ENCODE data around the gene FAM221A. TPM values are rescaled to one million over a fixed set of nuclear protein-coding genes. Genes with fewer than 3 reads are reported as not detected.
"Not testable (repeated sequence)": the region's sequence is repeated elsewhere in the genome, so short reads cannot be mapped to it uniquely, and the experiment has no call there.

The FAM221A gene
- total RNA-seq, 1 experiment from 2014 or later, result not detected

DNA sequence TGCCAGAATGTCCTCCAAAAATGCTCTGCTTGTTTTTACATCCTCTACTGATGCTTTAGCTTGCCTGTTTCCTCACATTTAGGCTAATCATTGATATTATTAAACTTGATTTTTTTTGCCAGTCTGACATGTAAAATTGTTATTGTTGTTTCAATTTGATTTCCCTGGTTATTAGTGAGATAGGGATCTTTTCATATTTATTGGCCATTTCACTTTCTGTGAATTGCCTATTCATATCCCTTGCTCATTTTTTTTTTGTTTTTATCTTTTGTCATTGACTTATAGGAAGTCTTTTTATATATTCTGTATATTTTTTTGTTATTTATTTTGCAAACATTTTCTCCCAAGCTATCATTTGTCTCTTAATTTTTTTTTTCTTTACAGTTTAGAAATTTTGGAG lies 13.2 kb downstream of the FAM221A start:
- DNase-seq (ENCODE audit: low read depth), result no peak
- in situ Hi-C loops (cut with HindIII; ENCODE audit: low pct_unique_long_range_greater_than_20kb, low sequenced_read_pairs), result no loop called here

DNA sequence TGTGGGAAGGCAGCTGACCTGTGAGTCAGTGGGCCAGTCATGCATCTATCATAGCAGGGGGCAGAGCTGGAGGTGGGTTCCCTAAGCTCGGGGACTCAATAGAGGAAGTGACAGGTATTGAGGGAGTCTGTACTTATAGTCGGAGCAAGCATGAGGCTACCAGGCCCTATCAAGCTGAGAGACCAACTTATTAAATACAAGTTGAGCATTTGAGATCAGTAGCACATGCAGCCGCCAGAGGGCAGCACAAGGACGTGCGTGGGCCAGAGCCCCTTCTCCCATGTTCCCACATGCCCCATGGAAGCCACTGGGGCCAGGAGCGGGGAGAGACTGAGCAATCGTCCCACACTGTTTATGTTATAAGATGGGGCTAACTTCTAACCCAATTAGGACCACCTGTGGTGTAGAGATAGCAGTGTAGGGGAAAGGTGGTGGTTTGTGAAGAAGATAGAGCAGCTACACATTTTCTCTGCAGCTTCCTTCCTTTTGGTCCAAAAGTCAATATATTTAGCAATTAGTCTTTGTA lies 17.0 kb downstream of the FAM221A start:
- peak; percentile 41 for DNase-seq (ENCODE audit: low read depth)
- in situ Hi-C loops (cut with HindIII; ENCODE audit: low pct_unique_long_range_greater_than_20kb, low sequenced_read_pairs), result no loop called here

GRCh38 chr7:23698822-23699221 lies 18.8 kb downstream of the FAM221A start:
- in situ Hi-C loops (cut with HindIII; ENCODE audit: low pct_unique_long_range_greater_than_20kb, low sequenced_read_pairs), result no loop called here
- DNase-seq (ENCODE audit: low read depth), result no peak

- in situ Hi-C loops (cut with HindIII; ENCODE audit: low pct_unique_long_range_greater_than_20kb, low sequenced_read_pairs), result no loop called here
- DNase-seq (ENCODE audit: low read depth), result no peak
These were observed 20.0 kb downstream of the FAM221A start for GRCh38 chr7:23700046-23700445.

- in situ Hi-C loops (cut with HindIII; ENCODE audit: low pct_unique_long_range_greater_than_20kb, low sequenced_read_pairs), result no loop called here
- no peak for DNase-seq (ENCODE audit: low read depth)
These were observed 29.2 kb downstream of the FAM221A start for GRCh38 chr7:23709081-23709750.

DNA sequence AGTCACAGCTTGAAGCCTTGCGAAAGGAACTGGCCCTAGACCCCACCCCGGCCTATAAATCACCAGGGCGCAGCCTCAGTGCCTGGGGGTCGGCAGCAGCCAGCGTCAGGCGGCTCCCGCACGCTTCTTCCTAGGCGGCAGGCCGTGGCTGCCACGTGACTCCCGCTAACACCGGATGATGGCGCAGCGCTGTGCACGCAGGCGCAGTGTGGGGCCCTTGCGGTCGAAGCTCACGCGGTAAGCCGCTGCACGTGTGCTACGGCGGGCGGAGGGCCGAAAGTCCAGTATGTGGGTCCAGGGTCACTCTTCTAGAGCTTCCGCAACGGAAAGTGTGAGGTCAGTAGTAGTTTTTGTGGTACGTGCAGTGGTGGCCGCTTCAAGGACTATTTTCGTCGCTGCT lies 30.0 kb downstream of the FAM221A start, which contains the start of gene STK31:
TSS of gene STK31 (plus strand) at position 220 of the 400 bp plus-strand sequence. CDS start at position 287, 67 bp downstream.
- in situ Hi-C loops (cut with HindIII; ENCODE audit: low pct_unique_long_range_greater_than_20kb, low sequenced_read_pairs), result no loop called here
- no peak for DNase-seq (ENCODE audit: low read depth)

GRCh38 chr7:23712368-23713284 lies 32.6 kb downstream of the FAM221A start:
- in situ Hi-C loops (cut with HindIII; ENCODE audit: low pct_unique_long_range_greater_than_20kb, low sequenced_read_pairs), result no loop called here
- DNase-seq (ENCODE audit: low read depth), result peak; percentile 53

- DNase-seq (ENCODE audit: low read depth), result peak; percentile 70
These were observed 33.5 kb downstream of the FAM221A start for GRCh38 chr7:23713285-23714149.

DNA sequence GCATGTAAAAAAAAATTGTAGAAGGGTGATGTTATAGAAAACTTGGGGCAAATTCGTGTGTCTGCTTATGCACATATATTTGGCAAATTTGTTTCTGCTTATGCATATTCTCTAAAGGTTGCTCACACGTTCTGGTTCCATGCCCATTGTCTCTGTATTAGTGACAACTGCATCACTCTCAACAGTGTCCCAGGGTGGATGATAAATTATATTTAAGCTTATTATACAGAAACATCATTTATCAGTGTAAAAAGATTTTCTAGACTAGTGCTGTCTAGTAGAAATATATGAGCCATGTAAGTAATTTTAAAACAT lies 34.1 kb downstream of the FAM221A start:
- DNase-seq (ENCODE audit: low read depth), result no peak
- in situ Hi-C loops (cut with HindIII; ENCODE audit: low pct_unique_long_range_greater_than_20kb, low sequenced_read_pairs), result no loop called here

More at GRCh38 chr7:23713285-23714149, 33.5 kb downstream of the FAM221A start:
- in situ Hi-C loops (cut with HindIII; ENCODE audit: low pct_unique_long_range_greater_than_20kb, low sequenced_read_pairs), result no loop called here

GRCh38 chr7:23714579-23714978 lies 34.6 kb downstream of the FAM221A start:
- in situ Hi-C loops (cut with HindIII; ENCODE audit: low pct_unique_long_range_greater_than_20kb, low sequenced_read_pairs), result no loop called here
- no peak for DNase-seq (ENCODE audit: low read depth)

DNA sequence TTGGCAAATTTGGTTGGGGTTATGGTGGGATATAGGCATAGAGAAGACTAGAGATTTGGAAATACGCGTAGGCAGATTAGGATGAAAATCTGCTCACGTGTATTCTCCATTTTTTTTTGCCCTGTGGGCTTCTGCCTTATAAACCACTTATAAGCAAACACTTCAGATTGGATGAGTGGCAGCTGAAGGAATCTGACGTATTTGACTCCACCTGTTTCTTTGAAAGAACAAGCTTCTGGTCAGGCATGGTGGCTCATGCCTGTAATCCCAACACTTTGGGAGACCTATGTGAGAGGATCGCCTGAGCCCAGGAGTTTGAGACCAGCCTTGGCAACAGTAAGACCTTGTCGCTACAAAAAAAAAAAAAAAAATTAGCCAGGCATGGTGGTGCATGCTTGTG lies 35.1 kb downstream of the FAM221A start:
- no peak for DNase-seq (ENCODE audit: low read depth)
- in situ Hi-C loops (cut with HindIII; ENCODE audit: low pct_unique_long_range_greater_than_20kb, low sequenced_read_pairs), result no loop called here

GRCh38 chr7:23717788-23718187 lies 37.8 kb downstream of the FAM221A start:
- in situ Hi-C loops (cut with HindIII; ENCODE audit: low pct_unique_long_range_greater_than_20kb, low sequenced_read_pairs), result no loop called here
- no peak for DNase-seq (ENCODE audit: low read depth)

DNA sequence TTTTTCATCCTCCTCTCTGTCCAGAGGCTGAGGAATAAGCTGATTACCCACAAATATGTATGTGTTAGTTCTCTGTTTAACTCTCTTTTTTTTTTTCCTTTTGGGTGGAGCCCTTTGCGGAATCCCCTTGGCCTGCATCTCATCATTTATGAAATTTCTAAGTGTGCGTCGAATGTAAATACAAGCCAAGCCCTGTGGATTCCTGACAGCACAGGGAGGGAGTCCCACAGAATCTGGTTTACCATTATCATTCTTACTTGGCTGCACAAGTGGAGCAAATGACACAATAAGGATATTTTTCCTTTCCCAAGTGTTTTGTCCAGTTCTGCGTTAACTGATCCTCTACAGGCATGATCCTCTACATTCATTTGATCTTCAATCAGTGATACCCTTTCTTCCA lies 41.5 kb downstream of the FAM221A start:
- in situ Hi-C loops (cut with HindIII; ENCODE audit: low pct_unique_long_range_greater_than_20kb, low sequenced_read_pairs), result no loop called here

GRCh38 chr7:23722587-23723216 lies 42.7 kb downstream of the FAM221A start:
- in situ Hi-C loops (cut with HindIII; ENCODE audit: low pct_unique_long_range_greater_than_20kb, low sequenced_read_pairs); DNase-seq (ENCODE audit: low read depth): not testable (repeated sequence)

More for the DNA sequence above, 41.5 kb downstream of the FAM221A start:
- DNase-seq (ENCODE audit: low read depth), result no peak

DNA sequence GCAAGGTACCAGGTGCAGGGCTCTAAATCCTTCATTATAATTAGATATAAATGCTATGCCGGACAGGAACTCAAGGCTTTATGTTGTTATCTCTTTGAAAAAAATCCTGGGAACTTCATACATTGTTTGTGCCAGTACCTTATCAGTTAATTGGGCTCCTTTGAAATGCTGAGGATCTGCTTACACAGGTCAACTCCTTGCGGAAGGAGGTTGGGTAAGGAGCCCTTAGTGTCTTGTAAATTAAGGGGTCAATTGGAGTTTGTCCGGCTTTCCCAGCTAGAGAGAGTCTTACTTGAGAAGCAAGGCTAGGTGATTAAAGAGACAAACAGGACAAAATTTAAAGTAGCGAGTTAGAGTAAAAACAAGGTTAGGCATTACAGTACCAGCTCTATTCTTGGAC lies 44.1 kb downstream of the FAM221A start:
- DNase-seq (ENCODE audit: low read depth); in situ Hi-C loops (cut with HindIII; ENCODE audit: low pct_unique_long_range_greater_than_20kb, low sequenced_read_pairs): not testable (repeated sequence)

DNA sequence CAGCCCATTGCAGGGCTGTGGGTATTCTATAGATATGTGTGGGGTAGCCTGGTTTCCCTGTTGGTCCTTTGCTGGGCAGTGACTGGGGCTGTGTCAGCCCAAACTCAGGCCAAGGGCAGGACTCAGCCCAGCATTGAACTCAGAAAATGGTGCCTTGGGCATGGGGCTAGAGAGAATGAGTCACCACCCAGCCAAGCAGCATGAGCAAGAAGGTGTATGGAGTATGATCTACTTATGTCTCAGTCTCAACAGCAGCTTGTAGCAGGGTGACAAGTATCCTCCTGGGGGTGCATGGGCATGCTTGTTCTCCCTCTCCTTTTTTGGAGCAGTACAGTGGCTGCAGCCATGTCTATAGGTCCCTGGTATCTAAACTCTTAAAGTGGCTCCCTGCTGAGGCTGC lies 62.1 kb downstream of the FAM221A start:
- DNase-seq (ENCODE audit: low read depth), result no peak
- in situ Hi-C loops (cut with HindIII; ENCODE audit: low pct_unique_long_range_greater_than_20kb, low sequenced_read_pairs), result no loop called here

- in situ Hi-C loops (cut with HindIII; ENCODE audit: low pct_unique_long_range_greater_than_20kb, low sequenced_read_pairs), result no loop called here
- DNase-seq (ENCODE audit: low read depth), result no peak
These were observed 63.2 kb downstream of the FAM221A start for GRCh38 chr7:23743226-23743625.

DNA sequence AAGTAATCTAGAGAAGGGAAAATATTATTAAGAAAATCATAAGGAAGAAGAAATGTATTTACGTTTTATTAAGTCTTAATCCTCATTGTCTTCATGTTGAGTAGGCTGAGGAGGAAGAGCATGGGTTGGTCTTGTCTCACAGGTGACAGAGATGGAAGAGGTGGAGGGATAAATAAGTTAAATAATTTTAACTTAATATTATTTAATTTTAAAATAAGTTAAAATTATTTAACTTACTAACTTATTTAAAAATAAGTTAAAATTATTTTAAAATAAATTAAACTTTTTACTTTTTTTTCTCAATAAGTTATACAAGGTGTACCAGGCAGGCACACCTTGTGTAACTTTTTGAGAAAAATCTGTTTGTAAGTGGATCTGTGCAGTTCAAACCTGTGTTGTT lies 66.6 kb downstream of the FAM221A start:
- in situ Hi-C loops (cut with HindIII; ENCODE audit: low pct_unique_long_range_greater_than_20kb, low sequenced_read_pairs), result no loop called here
- no peak for DNase-seq (ENCODE audit: low read depth)
